ENCODE data around the gene COPS7A.
A peak's percentile ranks its signal among the peaks of the same experiment; 100 is the strongest.

Gene COPS7A

DNA sequence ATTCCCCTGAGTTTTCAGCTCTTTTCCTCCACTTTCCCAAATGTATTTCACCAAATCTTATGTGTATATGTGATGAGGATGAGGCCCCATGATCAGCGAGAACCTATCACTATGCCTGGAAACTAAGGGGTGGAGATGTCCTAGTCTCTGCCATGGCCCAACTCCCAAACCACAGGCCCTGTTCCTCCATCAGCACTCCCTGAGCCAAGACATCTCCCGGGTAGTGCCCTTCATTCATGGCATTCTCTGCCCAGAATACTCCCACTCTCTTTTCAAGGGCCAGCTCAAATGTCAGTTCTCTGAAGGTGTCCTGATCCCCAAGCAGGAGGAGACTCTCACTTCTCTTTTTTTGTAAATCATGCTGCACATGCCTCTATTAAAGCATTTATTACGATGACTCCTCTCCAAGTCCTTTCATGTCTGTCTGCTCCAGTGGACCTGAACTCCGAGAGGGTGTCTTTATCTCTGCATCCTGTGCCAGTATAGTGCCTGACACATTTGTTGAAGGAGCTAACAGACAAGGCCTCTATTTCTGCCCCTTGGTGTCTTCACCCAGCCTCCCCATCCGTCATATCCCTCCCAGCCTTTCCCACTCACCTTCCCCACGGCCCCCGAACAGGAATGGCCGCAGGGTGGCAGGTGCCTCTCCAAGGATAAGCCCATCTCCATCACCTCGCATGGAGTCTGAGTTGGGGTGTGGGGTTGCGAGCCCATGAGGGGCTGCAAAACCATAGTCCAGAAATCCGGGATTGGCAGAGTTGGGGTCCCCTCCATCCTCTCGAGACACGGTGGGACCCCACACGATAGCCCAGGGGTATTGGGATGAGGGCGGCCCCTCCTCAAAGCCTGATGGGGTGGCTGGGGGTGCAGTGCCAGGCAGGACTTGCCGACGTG is 26.9 kb upstream of the COPS7A start:
- TF ChIP-seq, protein P1, sequence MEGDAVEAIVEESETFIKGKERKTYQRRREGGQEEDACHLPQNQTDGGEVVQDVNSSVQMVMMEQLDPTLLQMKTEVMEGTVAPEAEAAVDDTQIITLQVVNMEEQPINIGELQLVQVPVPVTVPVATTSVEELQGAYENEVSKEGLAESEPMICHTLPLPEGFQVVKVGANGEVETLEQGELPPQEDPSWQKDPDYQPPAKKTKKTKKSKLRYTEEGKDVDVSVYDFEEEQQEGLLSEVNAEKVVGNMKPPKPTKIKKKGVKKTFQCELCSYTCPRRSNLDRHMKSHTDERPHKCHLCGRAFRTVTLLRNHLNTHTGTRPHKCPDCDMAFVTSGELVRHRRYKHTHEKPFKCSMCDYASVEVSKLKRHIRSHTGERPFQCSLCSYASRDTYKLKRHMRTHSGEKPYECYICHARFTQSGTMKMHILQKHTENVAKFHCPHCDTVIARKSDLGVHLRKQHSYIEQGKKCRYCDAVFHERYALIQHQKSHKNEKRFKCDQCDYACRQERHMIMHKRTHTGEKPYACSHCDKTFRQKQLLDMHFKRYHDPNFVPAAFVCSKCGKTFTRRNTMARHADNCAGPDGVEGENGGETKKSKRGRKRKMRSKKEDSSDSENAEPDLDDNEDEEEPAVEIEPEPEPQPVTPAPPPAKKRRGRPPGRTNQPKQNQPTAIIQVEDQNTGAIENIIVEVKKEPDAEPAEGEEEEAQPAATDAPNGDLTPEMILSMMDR (IDR thresholded peaks at IDR 0.05; ENCODE audit: borderline replicate concordance, control extremely low read depth, extremely low read depth, insufficient read depth, missing control alignments) = no peak
- in situ Hi-C loops (cut with MboI; ENCODE audit: low sequenced_read_pairs, unreplicated experiment) = no loop called here
- DNase-seq (ENCODE audit: low spot score) = peak; percentile 67

DNA sequence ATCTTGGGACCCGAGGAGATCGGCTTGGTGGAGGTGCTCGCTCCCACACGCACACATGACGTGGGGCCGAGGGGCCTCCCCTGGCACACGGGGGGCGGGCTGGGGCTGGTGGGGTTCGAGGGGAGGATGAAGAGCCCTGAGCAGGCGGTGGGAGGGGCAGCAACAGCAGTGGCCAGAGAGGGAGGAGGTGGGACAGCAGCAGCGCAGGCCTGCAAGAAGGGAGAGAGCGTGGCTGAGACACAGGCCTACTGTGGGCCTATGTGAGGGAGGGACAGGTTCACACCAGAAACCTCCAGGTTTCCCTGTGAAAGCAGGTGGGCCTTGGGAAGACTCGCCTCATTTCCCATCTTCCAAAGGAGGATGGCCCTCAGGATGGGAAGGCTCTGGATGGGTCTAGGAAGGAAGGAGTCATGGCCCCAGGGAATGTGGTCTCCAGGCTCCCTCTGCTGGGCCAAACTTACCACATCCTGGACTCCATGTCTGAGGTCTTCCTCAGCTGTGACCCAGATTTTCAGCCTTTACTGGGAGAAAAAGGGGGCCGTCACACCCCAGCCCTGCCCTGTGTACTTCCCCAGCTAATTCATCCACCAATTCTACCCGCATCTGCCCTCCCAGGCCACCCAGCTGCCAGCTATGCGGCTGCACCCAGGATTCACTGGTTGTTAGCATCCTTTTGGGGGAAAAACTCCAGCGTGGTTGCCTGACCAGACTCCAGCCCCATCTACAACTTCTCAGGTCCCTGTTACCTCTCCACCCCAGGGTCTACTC is 26.1 kb upstream of the COPS7A start:
- DNase-seq (ENCODE audit: low spot score) = peak; percentile 66
- in situ Hi-C loops (cut with MboI; ENCODE audit: low sequenced_read_pairs, unreplicated experiment) = no loop called here
- TF ChIP-seq, protein P1 (IDR thresholded peaks at IDR 0.05; ENCODE audit: borderline replicate concordance, control extremely low read depth, extremely low read depth, insufficient read depth, missing control alignments) = peak; percentile 19

DNA sequence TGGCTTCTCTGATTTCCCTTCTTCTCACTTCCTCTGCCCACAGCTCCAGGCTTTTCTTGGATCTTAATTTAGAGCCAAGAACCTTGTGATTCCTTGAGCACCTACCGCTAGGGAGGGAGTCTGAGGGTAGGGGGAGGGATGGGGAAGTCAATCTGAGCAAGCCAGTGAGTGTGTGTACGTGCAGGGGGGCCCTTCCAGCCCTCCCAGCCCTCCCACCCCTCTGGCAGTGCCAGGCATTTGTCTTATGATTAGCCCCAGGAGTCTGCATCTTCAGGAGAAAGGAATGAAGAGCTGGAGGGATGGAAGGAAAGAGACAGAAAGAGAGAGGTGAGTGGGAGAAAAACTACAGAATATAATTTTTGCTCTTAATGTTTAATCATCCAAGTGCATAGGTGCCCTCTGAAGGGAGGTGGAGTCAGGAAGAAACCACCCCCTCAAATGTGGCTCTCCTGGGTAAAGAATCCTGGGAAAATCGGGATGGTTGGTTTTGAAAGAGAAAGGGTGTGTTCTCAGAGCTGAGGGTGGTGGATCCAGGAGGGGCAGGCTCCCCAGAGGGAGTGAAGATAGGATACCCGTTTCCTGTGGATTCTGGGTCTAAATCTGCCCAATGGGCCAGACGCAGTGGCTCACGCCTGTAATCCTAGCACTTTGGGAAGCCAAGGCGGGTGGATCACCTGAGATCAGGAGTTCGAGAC is 25.3 kb upstream of the COPS7A start:
- TF ChIP-seq, protein P1 (IDR thresholded peaks at IDR 0.05; ENCODE audit: borderline replicate concordance, control extremely low read depth, extremely low read depth, insufficient read depth, missing control alignments) = no peak
- in situ Hi-C loops (cut with MboI; ENCODE audit: low sequenced_read_pairs, unreplicated experiment) = no loop called here
- DNase-seq (ENCODE audit: low spot score) = no peak

DNA sequence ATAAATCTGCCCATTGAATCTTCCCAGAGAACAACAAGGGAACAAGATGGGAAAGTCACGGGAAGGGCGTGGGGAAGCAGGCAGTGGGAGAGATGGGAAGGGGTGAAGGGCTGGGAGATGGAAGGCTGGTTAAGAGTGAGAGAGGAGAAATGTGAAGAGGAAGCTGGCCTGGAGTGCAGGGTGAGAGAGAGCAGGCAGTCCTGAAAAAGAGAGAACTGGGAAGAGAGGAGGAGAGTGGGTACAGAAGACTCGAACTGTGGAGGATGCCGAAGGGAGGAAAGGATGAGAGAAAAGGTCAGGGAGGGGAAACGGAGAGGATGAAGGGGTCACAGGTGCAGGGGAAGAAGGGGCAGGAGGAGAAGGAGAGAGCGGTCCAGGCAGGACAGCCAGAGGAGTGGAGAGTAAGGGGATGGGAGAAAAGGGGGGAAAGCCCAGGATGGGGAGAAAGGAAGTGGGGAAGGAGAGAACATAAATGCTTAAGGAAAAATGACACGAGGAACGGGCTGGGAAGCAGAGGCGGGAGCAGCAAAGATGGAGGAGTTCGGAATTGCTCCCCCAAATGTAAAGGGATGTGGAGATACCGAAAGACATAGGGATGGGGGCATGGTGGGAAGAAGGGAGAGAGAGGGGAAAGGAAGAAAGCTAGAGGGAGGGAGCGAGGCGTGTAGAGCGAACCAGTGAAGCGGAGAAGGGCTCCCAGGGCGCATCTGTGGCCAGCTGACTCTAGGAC is 24.4 kb upstream of the COPS7A start:
- in situ Hi-C loops (cut with MboI; ENCODE audit: low sequenced_read_pairs, unreplicated experiment) = no loop called here
- TF ChIP-seq, protein P1 (IDR thresholded peaks at IDR 0.05; ENCODE audit: borderline replicate concordance, control extremely low read depth, extremely low read depth, insufficient read depth, missing control alignments) = no peak
- DNase-seq (ENCODE audit: low spot score) = no peak

DNA sequence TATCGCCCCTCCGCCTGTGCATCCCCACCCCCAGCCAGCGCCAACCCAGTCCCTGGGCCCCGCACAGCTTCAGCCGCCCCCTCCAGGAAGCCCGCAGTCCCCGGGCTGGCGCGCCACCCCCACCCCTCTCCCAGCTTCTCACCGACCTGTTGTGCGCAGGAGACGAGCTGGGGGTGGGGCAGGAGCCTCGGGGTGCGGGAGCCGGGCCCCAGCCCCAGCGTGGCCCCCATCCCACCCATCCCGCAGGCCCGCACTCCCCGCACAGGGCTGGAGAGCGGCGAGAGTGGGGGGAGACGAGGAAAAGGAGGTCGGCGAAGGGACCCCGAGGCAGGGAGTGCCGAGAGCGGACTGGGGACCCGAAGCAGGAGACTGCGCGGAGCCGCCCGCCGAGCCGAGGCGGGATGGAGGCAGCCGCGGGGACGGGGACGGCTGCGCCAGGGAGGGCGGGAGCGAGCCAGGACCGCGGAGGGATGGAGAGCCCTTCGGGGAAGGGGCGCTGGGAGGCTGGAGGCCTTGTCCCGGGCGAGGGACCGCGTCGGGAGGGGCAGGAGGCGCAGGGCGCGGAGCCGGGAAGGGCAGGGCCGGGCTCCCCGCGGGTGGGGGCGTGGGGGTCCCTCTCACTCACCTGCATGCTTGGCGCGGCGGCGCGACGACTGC is 23.7 kb upstream of the COPS7A start:
- DNase-seq (ENCODE audit: low spot score) = no peak
- TF ChIP-seq, protein P1 (IDR thresholded peaks at IDR 0.05; ENCODE audit: borderline replicate concordance, control extremely low read depth, extremely low read depth, insufficient read depth, missing control alignments) = no peak
- in situ Hi-C loops (cut with MboI; ENCODE audit: low sequenced_read_pairs, unreplicated experiment) = no loop called here
